ENCODE results near the gene LCP1.
"Not testable (repeated sequence)": the region's sequence is repeated elsewhere in the genome, so short reads cannot be mapped to it uniquely, and the experiment has no call there.

Gene LCP1

GRCh38 chr13:46168783-46169182 lies 13.2 kb downstream of the LCP1 start:
- Histone ChIP-seq H3K36me3 (peaks cover 49 to 100% (median 88%) of the 10 kb centered on the region in 11 experiments), H4K20me1 (peaks cover 29 to 100% (median 77%) of the 10 kb centered on the region in 11 experiments), H3K27me3 (no peaks in the 10 kb centered on the region), H3K4me1 (peaks cover 90 to 100% (median 93%) of the 10 kb centered on the region in 10 experiments), H3K9me3 (replicated peaks in 1 of 11) (peaks cover 0 to 19% (median 17%) of the 10 kb centered on the region in 11 experiments; a peak in 18 of 22 replicates), H3K9ac (peak overlapping the region; percentile 39 to 98 (median 83); a peak in 20 of 22 replicates), H3K27ac (peak overlapping the region; percentile 39 to 99 (median 95); a peak in 21 of 22 replicates), H3K4me3 (peak overlapping the region in 6 of 10 experiments; percentile 1 to 86 (median 59); a peak in 6 of 20 replicates), H3K4me2 (peak overlapping the region; percentile 85 to 99 (median 97))
- no peak for TF ChIP-seq Cebpa-rat (IDR thresholded peaks at IDR 0.05)

DNA sequence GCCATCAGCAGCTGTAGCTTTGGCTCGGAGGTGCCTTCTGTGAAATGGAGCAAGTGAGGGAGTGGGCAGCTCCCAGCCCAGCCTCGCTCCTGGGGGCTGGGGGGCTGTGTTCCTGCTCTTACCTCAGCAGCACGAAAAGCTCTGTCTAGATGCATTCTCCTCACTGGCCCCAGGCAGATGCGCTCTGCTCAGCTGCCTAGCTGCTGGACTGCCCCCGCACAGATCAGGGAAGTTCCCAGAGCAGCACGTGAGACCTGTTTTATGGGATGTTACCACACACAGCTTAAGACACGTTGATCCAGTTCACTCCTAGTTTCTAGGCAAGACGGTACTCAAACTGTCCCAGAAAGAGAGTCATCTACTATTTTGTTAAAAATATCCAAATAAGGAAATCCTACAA lies 13.6 kb downstream of the LCP1 start:
- Histone ChIP-seq H3K27me3 (no peaks in the 10 kb centered on the region), H3K4me1 (peaks cover 85 to 99% (median 88%) of the 10 kb centered on the region in 10 experiments), H3K36me3 (peaks cover 52 to 100% (median 88%) of the 10 kb centered on the region in 11 experiments), H3K27ac (peak overlapping the region; percentile 39 to 99 (median 95); a peak in 21 of 22 replicates), H3K9me3 (replicated peaks in 1 of 11) (peaks cover 0 to 24% (median 21%) of the 10 kb centered on the region in 11 experiments; a peak in 18 of 22 replicates), H3K4me3 (peak overlapping the region in 7 of 10 experiments; percentile 1 to 86 (median 27); a peak in 8 of 20 replicates), H3K4me2 (peak overlapping the region; percentile 85 to 99 (median 97)), H3K9ac (peak overlapping the region in 10 of 11 experiments; percentile 39 to 98 (median 84); a peak in 19 of 22 replicates), H4K20me1 (peaks cover 29 to 100% (median 78%) of the 10 kb centered on the region in 11 experiments)
- no peak for TF ChIP-seq Cebpa-rat (IDR thresholded peaks at IDR 0.05)

DNA sequence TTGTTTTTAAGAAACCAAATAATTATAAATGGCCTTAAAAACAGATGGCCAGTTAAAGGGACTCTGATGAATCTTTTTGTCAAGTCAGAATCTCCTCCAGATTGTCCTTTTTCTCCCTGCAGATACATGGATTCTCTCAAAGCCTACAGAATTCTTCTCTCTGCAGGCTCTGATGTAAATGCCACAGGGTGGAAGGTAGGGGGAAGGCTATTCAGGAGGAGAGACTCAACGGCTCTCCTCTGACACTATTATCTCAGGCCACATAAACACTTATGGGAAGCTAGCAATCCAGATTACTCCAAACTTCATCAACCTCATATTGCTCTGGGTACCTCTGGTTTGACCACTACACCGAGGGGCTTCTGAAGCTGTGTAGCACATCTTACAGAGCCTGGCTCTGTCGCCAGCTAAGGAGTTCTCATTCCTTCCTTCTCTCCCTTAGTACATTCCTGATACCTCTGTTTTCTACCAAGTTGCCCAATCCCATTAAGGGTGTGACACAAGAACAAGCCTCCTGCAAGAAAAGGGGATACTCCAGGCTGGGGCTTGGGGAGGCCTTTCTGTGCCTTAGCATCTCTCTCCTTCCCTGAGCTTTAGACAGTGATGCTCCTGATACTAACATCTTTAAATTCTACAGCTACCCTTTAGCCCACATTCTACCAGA lies 14.9 kb downstream of the LCP1 start:
- Histone ChIP-seq H3K27me3 (no peaks in the 10 kb centered on the region), H3K4me1 (peaks cover 73 to 94% (median 77%) of the 10 kb centered on the region in 10 experiments), H3K4me2 (peak overlapping the region; percentile 85 to 99 (median 97)), H3K9ac (peak overlapping the region; percentile 12 to 96 (median 34); a peak in 13 of 22 replicates), H4K20me1 (peaks cover 29 to 100% (median 90%) of the 10 kb centered on the region in 11 experiments), H3K36me3 (peaks cover 52 to 99% (median 87%) of the 10 kb centered on the region in 11 experiments), H3K4me3 (peak overlapping the region in 5 of 10 experiments; percentile 15 to 27 (median 20); a peak in 6 of 20 replicates), H3K27ac (peak overlapping the region in 10 of 11 experiments; percentile 4 to 99 (median 95); a peak in 18 of 22 replicates), H3K9me3 (replicated peaks in 1 of 11) (peaks cover 0 to 36% (median 31%) of the 10 kb centered on the region in 11 experiments; a peak in 18 of 22 replicates)
- no peak for TF ChIP-seq Cebpa-rat (IDR thresholded peaks at IDR 0.05)

DNA sequence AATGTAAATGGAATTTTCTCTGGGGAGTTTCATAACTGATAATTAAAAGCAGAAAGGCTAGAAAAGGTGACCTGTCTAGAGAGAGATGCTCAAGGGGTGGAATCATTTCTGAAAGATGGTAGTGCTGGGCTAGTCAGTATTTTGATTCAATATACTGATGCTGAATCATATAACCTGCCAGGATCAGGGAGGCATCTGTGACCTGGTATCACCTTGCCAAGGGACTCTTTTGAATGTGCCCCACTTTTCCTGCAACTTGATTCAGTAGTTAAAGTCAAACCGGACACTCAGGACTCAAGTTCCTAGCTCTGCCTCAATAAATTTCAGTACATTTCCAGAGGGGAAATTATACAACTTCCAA lies 15.8 kb downstream of the LCP1 start:
- peaks cover 0 to 37% (median 33%) of the 10 kb centered on the region in 11 experiments; a peak in 18 of 22 replicates for H3K9me3 ChIP-seq (replicated peaks in 1 of 11)
- peak overlapping the region in 7 of 11 experiments; percentile 3 to 45 (median 30); a peak in 7 of 22 replicates for H3K9ac ChIP-seq
- H3K36me3 ChIP-seq: peaks cover 46 to 98% (median 87%) of the 10 kb centered on the region in 11 experiments
- H3K27me3 ChIP-seq: no peaks in the 10 kb centered on the region
- peak overlapping the region in 1 of 10 experiments; percentile 7; a peak in 2 of 20 replicates for H3K4me3 ChIP-seq
- peaks cover 29 to 100% (median 96%) of the 10 kb centered on the region in 11 experiments for H4K20me1 ChIP-seq
- TF ChIP-seq Cebpa-rat (IDR thresholded peaks at IDR 0.05): no peak
- H3K4me1 ChIP-seq: peaks cover 71 to 93% (median 76%) of the 10 kb centered on the region in 10 experiments
- H3K4me2 ChIP-seq: peak overlapping the region; percentile 35 to 99 (median 93)
- H3K27ac ChIP-seq: peak overlapping the region in 9 of 11 experiments; percentile 9 to 98 (median 94); a peak in 16 of 22 replicates

- peak overlapping the region in 2 of 10 experiments; percentile 11 to 12; a peak in 1 of 20 replicates for H3K4me3 ChIP-seq
- H3K9me3 ChIP-seq (replicated peaks in 1 of 11): peaks cover 0 to 37% (median 33%) of the 10 kb centered on the region in 11 experiments; a peak in 18 of 22 replicates
- TF ChIP-seq Cebpa-rat (IDR thresholded peaks at IDR 0.05): no peak
- H3K36me3 ChIP-seq: peaks cover 46 to 98% (median 88%) of the 10 kb centered on the region in 11 experiments
- H3K4me2 ChIP-seq: peak overlapping the region; percentile 35 to 99 (median 93)
- H3K4me1 ChIP-seq: peaks cover 70 to 93% (median 75%) of the 10 kb centered on the region in 10 experiments
- H3K9ac ChIP-seq: peak overlapping the region in 6 of 11 experiments; percentile 3 to 45 (median 32); a peak in 9 of 22 replicates
- H3K27ac ChIP-seq: peak overlapping the region in 10 of 11 experiments; percentile 3 to 98 (median 78); a peak in 16 of 22 replicates
- H4K20me1 ChIP-seq: peaks cover 29 to 100% (median 96%) of the 10 kb centered on the region in 11 experiments
- no peaks in the 10 kb centered on the region for H3K27me3 ChIP-seq
These were observed 16.3 kb downstream of the LCP1 start for GRCh38 chr13:46165485-46166223.

GRCh38 chr13:46164661-46165060 lies 17.3 kb downstream of the LCP1 start:
- Histone ChIP-seq H4K20me1 (peaks cover 35 to 100% (median 96%) of the 10 kb centered on the region in 11 experiments), H3K9me3 (replicated peaks in 1 of 11) (peaks cover 0 to 37% (median 33%) of the 10 kb centered on the region in 11 experiments; a peak in 18 of 22 replicates), H3K36me3 (peaks cover 45 to 98% (median 88%) of the 10 kb centered on the region in 11 experiments), H3K4me1 (peaks cover 69 to 93% (median 74%) of the 10 kb centered on the region in 10 experiments), H3K4me2 (peak overlapping the region; percentile 35 to 99 (median 93); a peak in 15 of 22 replicates), H3K9ac (peak overlapping the region in 1 of 11 experiments; percentile 37; a peak in 1 of 22 replicates), H3K27me3 (no peaks in the 10 kb centered on the region), H3K4me3 (0 out of 20 replicates have a peak overlapping the region, but pooled peaks of 2 of the 10 experiments have one; percentile 11 to 12), H3K27ac (peak overlapping the region in 5 of 11 experiments; percentile 1 to 98 (median 62); a peak in 2 of 22 replicates)
- TF ChIP-seq Cebpa-rat (IDR thresholded peaks at IDR 0.05): no peak

- not testable (repeated sequence) for H3K4me3 ChIP-seq, H3K27me3 ChIP-seq, H3K27ac ChIP-seq, H3K9ac ChIP-seq
- Histone ChIP-seq H4K20me1 (peaks cover 45 to 100% (median 96%) of the 10 kb centered on the region in 11 experiments), H3K9me3 (replicated peaks in 1 of 11) (peaks cover 0 to 37% (median 33%) of the 10 kb centered on the region in 11 experiments; a peak in 18 of 22 replicates), H3K4me1 (peaks cover 50 to 76% (median 57%) of the 10 kb centered on the region in 10 experiments), H3K36me3 (peaks cover 52 to 98% (median 88%) of the 10 kb centered on the region in 11 experiments), H3K4me2 (0 out of 22 replicates have a peak overlapping the region, but pooled peaks of 1 of the 11 experiments have one; percentile 19)
These were observed 19.2 kb downstream of the LCP1 start for GRCh38 chr13:46162741-46163140.

Measured in BLaER1 treated with 17β-estradiol and CSF1 and Interleukin-3, amounts not matched to agents 10 nM and 100 nM (cell line).